Activated CD4-positive, alpha-beta memory T cell treated with anti-CD3 and anti-CD28 coated beads, Interleukin-2, amount 10 ng/mL, durations not matched to agents 7 days and 5 days (primary cell): Measurements from ENCODE around the gene NEIL3. TPM values are rescaled to one million over a fixed set of nuclear protein-coding genes. Genes with fewer than 3 reads are reported as not detected.

Experiments used
- CTCF ChIA-PET: fragments of 350-600 bp; sonication (Branson Sonifier 250); formaldehyde crosslinking; loops from one replicate; lab custom pipeline; 2021; ENCODE audit warnings: antibody characterized with exemption, inconsistent platforms; lab: Charles Lee
- POLR2A ChIA-PET: fragments of 350-600 bp; sonication (Branson Sonifier 250); formaldehyde crosslinking; loops from one replicate; lab custom pipeline; 2021; ENCODE audit warnings: antibody characterized with exemption; lab: Charles Lee
- DNase-seq: peaks from one replicate; pipeline ENCODE4 v3.0.0-alpha.2; 2020
- H3K27ac Mint-ChIP-seq: one replicate; pipeline ENCODE4 v1.8.0; 2021; ENCODE audit warnings: mild to moderate bottlenecking, mixed read lengths
- H3K27me3 Mint-ChIP-seq: one replicate; pipeline ENCODE4 v1.8.0; 2021; ENCODE audit warnings: mixed read lengths
- H3K36me3 Mint-ChIP-seq: one replicate; pipeline ENCODE4 v1.8.0; 2021; ENCODE audit warnings: low read depth, mixed read lengths
- H3K4me1 Mint-ChIP-seq: one replicate; pipeline ENCODE4 v1.8.0; 2021; ENCODE audit warnings: mixed read lengths
- H3K4me3 Mint-ChIP-seq: one replicate; pipeline ENCODE4 v1.8.0; 2021; ENCODE audit warnings: mild to moderate bottlenecking, mixed read lengths
- H3K9me3 Mint-ChIP-seq: one replicate; pipeline ENCODE4 v1.8.0; 2021; ENCODE audit warnings: mixed read lengths
- total RNA-seq, 2 experiments: library from RNA; stranded (reverse); gene quantifications; one replicate each; pipeline ENCODE4 v1.2.3, GENCODE V29; 2021

Gene NEIL3
- total RNA-seq, 2 experiments from 2014 or later = 29.3 to 30.3 TPM

GRCh38 chr4:177339477-177340374, 30.1 kb downstream of the NEIL3 start:
- Mint-ChIP-seq H3K9me3 (no peaks in the 10 kb centered on the region), H3K4me3 (no peak overlapping the region), H3K27me3 (no peaks in the 10 kb centered on the region), H3K27ac (peak overlapping the region; percentile 47), H3K36me3 (peaks cover 63% of the 10 kb centered on the region), H3K4me1 (peaks cover 12% of the 10 kb centered on the region)
- CTCF ChIA-PET = interaction anchor here (0.7 to 7.0 kb wide), 10 partner anchors 13 to 293 kb away, joined by 3 to 79 read pairs (median 4); partner anchors contain the start of gene NEIL3
- no peak for DNase-seq
- POLR2A ChIA-PET = interaction anchor here (1.2 to 2.0 kb wide), 3 partner anchors 30 to 102 kb away, joined by 5 to 8 read pairs (median 5); partner anchors contain the start of gene NEIL3

GRCh38 chr4:177348348-177348747, 38.7 kb downstream of the NEIL3 start:
- H3K4me1 Mint-ChIP-seq = no peaks in the 10 kb centered on the region
- H3K9me3 Mint-ChIP-seq = no peaks in the 10 kb centered on the region
- ChIA-PET CTCF (interaction anchor here (0.7 to 1.3 kb wide), 3 partner anchors 10 to 299 kb away, joined by 3 to 5 read pairs (median 3); no protein-coding TSS in a partner anchor), POLR2A (no interaction called here)
- H3K27ac Mint-ChIP-seq = no peak overlapping the region
- no peaks in the 10 kb centered on the region for H3K27me3 Mint-ChIP-seq
- no peak overlapping the region for H3K4me3 Mint-ChIP-seq
- peaks cover 55% of the 10 kb centered on the region for H3K36me3 Mint-ChIP-seq
- DNase-seq = no peak

GRCh38 chr4:177349191-177349590, 39.5 kb downstream of the NEIL3 start:
- CTCF ChIA-PET = interaction anchor here (0.8 to 1.3 kb wide), 2 partner anchors 98 to 300 kb away, joined by 3 to 5 read pairs; no protein-coding TSS in a partner anchor
- no peaks in the 10 kb centered on the region for H3K4me1 Mint-ChIP-seq
- no peaks in the 10 kb centered on the region for H3K27me3 Mint-ChIP-seq
- no peak overlapping the region for H3K4me3 Mint-ChIP-seq
- no peaks in the 10 kb centered on the region for H3K9me3 Mint-ChIP-seq
- H3K36me3 Mint-ChIP-seq = peaks cover 52% of the 10 kb centered on the region
- no peak overlapping the region for H3K27ac Mint-ChIP-seq
- no peak for DNase-seq
- POLR2A ChIA-PET = no interaction called here

- POLR2A ChIA-PET = no interaction called here
- H3K4me3 Mint-ChIP-seq = no peak overlapping the region
- H3K36me3 Mint-ChIP-seq = peaks cover 53% of the 10 kb centered on the region
- no peaks in the 10 kb centered on the region for H3K27me3 Mint-ChIP-seq
- DNase-seq = no peak
- CTCF ChIA-PET = interaction anchor here (0.7 kb wide), 1 partner anchor 1177 kb away, joined by 3 read pairs; no protein-coding TSS in a partner anchor
- no peaks in the 10 kb centered on the region for H3K9me3 Mint-ChIP-seq
- no peaks in the 10 kb centered on the region for H3K4me1 Mint-ChIP-seq
- no peak overlapping the region for H3K27ac Mint-ChIP-seq
Observed at GRCh38 chr4:177351622-177352244, 42.1 kb downstream of the NEIL3 start.

- ChIA-PET CTCF (interaction anchor here (1.1 kb wide), 1 partner anchor 20 kb away, joined by 3 read pairs; no protein-coding TSS in a partner anchor), POLR2A (interaction anchor here (1.5 kb wide), 1 partner anchor 85 kb away, joined by 4 read pairs; no protein-coding TSS in a partner anchor)
- H3K27me3 Mint-ChIP-seq = no peaks in the 10 kb centered on the region
- DNase-seq = no peak
- no peak overlapping the region for H3K4me3 Mint-ChIP-seq
- H3K36me3 Mint-ChIP-seq = peaks cover 36% of the 10 kb centered on the region
- no peaks in the 10 kb centered on the region for H3K9me3 Mint-ChIP-seq
- no peaks in the 10 kb centered on the region for H3K4me1 Mint-ChIP-seq
- no peak overlapping the region for H3K27ac Mint-ChIP-seq
Observed at GRCh38 chr4:177356206-177356605, 46.5 kb downstream of the NEIL3 start.

- H3K27me3 Mint-ChIP-seq = no peaks in the 10 kb centered on the region
- H3K4me1 Mint-ChIP-seq = no peaks in the 10 kb centered on the region
- ChIA-PET CTCF (no interaction called here), POLR2A (no interaction called here)
- no peaks in the 10 kb centered on the region for H3K9me3 Mint-ChIP-seq
- H3K27ac Mint-ChIP-seq = no peak overlapping the region
- DNase-seq = no peak
- H3K4me3 Mint-ChIP-seq = no peak overlapping the region
- H3K36me3 Mint-ChIP-seq = peaks cover 40% of the 10 kb centered on the region
Observed at GRCh38 chr4:177356921-177357320, 47.2 kb downstream of the NEIL3 start.

GRCh38 chr4:177367336-177367735, 57.7 kb downstream of the NEIL3 start:
- POLR2A ChIA-PET = no interaction called here
- Mint-ChIP-seq H3K36me3 (peaks cover 28% of the 10 kb centered on the region), H3K27me3 (no peaks in the 10 kb centered on the region), H3K9me3 (no peaks in the 10 kb centered on the region), H3K4me3 (no peak overlapping the region), H3K27ac (no peak overlapping the region), H3K4me1 (peaks cover 7% of the 10 kb centered on the region)
- CTCF ChIA-PET = interaction anchor here (1.3 to 1.4 kb wide), 2 partner anchors 23 to 181 kb away, joined by 3 to 4 read pairs; no protein-coding TSS in a partner anchor
- DNase-seq = peak; percentile 28

- H3K4me3 Mint-ChIP-seq = no peak overlapping the region
- H3K4me1 Mint-ChIP-seq = peaks cover 7% of the 10 kb centered on the region
- no peaks in the 10 kb centered on the region for H3K9me3 Mint-ChIP-seq
- ChIA-PET CTCF (no interaction called here), POLR2A (no interaction called here)
- DNase-seq = no peak
- H3K36me3 Mint-ChIP-seq = peaks cover 17% of the 10 kb centered on the region
- H3K27me3 Mint-ChIP-seq = no peaks in the 10 kb centered on the region
- H3K27ac Mint-ChIP-seq = no peak overlapping the region
Observed at GRCh38 chr4:177369372-177369771, 59.7 kb downstream of the NEIL3 start.

GRCh38 chr4:177371461-177371860, 61.8 kb downstream of the NEIL3 start:
- Mint-ChIP-seq H3K4me3 (no peak overlapping the region), H3K36me3 (peaks cover 14% of the 10 kb centered on the region), H3K27me3 (no peaks in the 10 kb centered on the region), H3K9me3 (no peaks in the 10 kb centered on the region), H3K27ac (no peak overlapping the region), H3K4me1 (peaks cover 7% of the 10 kb centered on the region)
- DNase-seq = no peak
- ChIA-PET CTCF (no interaction called here), POLR2A (no interaction called here)

- no peaks in the 10 kb centered on the region for H3K9me3 Mint-ChIP-seq
- H3K4me1 Mint-ChIP-seq = no peaks in the 10 kb centered on the region
- H3K4me3 Mint-ChIP-seq = no peak overlapping the region
- H3K27me3 Mint-ChIP-seq = peaks cover 14% of the 10 kb centered on the region
- H3K27ac Mint-ChIP-seq = no peak overlapping the region
- POLR2A ChIA-PET = no interaction called here
- H3K36me3 Mint-ChIP-seq = peaks cover 5% of the 10 kb centered on the region
- CTCF ChIA-PET = interaction anchor here (1.5 to 1.7 kb wide), 2 partner anchors 18 to 124 kb away, joined by 4 read pairs; no protein-coding TSS in a partner anchor
- DNase-seq = no peak
Observed at GRCh38 chr4:177374966-177375365, 65.3 kb downstream of the NEIL3 start.

- no peak for DNase-seq
- POLR2A ChIA-PET = no interaction called here
- Mint-ChIP-seq H3K36me3 (peaks cover 1% of the 10 kb centered on the region), H3K9me3 (no peaks in the 10 kb centered on the region), H3K4me3 (no peak overlapping the region), H3K4me1 (no peaks in the 10 kb centered on the region), H3K27ac (no peak overlapping the region), H3K27me3 (peaks cover 15% of the 10 kb centered on the region)
- CTCF ChIA-PET = interaction anchor here (1.2 to 1.7 kb wide), 3 partner anchors 18 to 125 kb away, joined by 3 to 4 read pairs (median 4); no protein-coding TSS in a partner anchor
Observed at GRCh38 chr4:177375372-177375771, 65.7 kb downstream of the NEIL3 start.

- no peaks in the 10 kb centered on the region for H3K36me3 Mint-ChIP-seq
- no peaks in the 10 kb centered on the region for H3K4me1 Mint-ChIP-seq
- no peak for DNase-seq
- ChIA-PET CTCF (interaction anchor here (1.2 to 1.5 kb wide), 2 partner anchors 20 to 125 kb away, joined by 3 to 4 read pairs; no protein-coding TSS in a partner anchor), POLR2A (no interaction called here)
- no peak overlapping the region for H3K27ac Mint-ChIP-seq
- H3K27me3 Mint-ChIP-seq = peaks cover 15% of the 10 kb centered on the region
- no peak overlapping the region for H3K4me3 Mint-ChIP-seq
- H3K9me3 Mint-ChIP-seq = no peaks in the 10 kb centered on the region
Observed at GRCh38 chr4:177376024-177376423, 66.3 kb downstream of the NEIL3 start.
